Activated CD8-positive, alpha-beta memory T cell treated with anti-CD3 and anti-CD28 coated beads for 4 hours (primary cell): Measurements from ENCODE around the gene RBFOX1.

Source experiments
- DNase-seq, 2 donors: peaks; one replicate each; pipeline ENCODE4 v3.0.0-alpha.2; 2020; ENCODE audit warnings: low read depth in 2 of 2

Gene RBFOX1

GRCh38 chr16:7601100-7601499 lies 268.5 kb downstream of the RBFOX1 start:
- no peak for DNase-seq

DNA sequence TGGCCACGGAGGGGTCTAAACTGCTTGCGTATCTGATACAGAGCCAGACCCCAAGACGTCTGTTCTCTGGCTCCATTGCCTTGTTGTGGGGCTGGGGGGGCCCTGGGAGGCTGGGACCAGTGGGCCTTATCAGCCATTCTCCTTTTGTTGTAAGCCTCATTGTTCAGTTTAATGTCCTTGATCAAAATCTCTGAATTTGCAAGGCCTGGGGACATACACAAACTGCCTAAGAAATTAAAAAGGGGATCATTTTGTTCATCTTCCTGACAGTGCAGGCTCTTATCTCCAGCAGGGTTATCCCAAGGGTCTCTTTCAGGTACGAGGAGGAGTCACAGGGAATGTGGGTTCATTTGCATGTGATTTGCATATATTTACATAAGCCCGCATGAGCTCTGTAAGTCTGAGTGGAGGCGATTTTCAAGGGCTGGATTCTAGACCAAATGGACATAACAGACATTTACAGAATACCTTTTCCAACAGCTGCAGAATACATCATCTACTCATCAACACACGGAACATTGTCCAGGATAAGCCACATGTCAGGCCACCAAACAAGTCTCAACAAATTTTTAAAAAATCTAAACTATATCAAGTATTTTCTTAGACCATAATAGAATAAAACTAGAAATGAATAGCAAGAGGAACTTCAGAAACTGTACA lies 269.8 kb downstream of the RBFOX1 start:
- no peak for DNase-seq

- no peak for DNase-seq
Measured at GRCh38 chr16:7605812-7606211, 273.2 kb downstream of the RBFOX1 start.

GRCh38 chr16:7612671-7613070 lies 280.0 kb downstream of the RBFOX1 start:
- no peak for DNase-seq

- DNase-seq, result no peak
Measured at GRCh38 chr16:7613518-7613917, 280.9 kb downstream of the RBFOX1 start.

DNA sequence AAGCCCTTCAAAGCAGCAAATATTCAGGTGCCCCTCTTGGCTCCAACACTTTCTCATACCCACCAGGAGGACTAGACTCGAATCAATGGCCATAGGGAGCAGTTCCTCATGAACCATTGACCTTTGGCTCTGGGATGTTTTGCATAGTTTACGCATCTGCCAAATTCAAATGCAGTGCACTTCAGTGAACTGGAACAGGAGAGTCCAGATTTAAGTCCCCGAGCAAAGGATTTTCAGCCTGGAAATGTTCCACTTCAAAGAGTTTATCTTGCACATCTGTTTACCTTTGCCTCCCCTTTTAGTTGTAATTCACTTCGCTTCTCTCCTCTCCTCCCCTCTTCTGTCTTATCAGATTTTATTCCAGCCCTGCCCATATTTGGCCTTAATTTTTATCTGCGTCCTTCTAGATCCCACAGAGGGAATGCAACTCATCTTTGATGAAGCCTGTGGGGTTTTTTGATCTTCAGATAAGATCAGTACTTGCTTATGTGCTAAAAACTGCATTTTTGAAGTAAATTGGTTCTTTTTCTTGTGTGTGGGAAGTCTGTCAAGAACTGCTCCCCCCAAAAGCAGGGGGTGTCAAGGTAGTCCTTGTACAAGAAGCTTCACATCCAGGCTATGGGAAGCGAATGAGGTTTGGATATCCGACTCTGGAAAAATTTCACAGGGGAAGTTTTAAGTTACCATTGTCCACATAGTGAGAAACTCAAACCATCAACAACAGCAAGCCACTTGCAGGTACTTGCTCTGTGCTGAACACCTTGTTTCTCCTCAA lies 281.6 kb downstream of the RBFOX1 start:
- no peak for DNase-seq

DNA sequence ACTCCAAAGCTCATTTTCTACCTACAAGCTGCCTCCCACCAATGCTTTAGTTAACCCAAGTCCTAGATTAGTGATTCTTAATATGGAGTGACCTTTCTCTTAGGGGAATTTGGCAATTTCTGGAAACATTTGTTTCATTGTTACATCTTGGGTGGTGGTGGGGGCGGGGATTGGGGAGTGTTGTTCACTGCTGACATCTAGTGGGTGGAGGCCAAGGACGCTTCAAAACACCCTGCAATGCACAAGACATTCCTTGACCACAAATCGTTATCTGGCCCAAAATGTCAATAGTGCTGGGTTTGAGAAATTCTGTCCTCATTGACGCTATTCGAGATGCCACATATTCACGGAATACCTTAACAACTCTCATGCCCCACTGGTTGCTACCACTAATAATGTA lies 282.9 kb downstream of the RBFOX1 start:
- no peak for DNase-seq

GRCh38 chr16:7624871-7625766 lies 292.5 kb downstream of the RBFOX1 start:
- DNase-seq, result no peak

- no peak for DNase-seq
Measured at GRCh38 chr16:7628981-7629380, 296.3 kb downstream of the RBFOX1 start.

DNA sequence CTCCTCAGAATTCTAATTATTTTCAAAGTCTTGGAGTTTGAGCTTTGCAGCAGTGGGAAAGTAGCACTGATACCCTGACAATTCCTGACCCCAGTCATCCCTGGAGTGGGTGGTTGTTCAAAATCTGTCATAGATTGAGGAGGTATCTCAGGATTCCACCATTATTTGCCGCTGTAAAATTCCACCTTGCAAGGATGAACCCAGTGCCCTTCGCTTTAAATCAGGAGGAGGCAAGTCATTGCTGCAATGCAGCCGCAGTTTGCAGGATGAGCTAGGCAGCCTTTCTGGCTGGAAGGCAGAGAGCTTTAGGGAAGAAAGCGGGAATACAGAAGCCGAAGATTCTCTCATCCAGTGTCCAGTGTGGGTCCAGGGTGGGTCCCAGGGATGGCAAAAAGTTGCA lies 296.9 kb downstream of the RBFOX1 start:
- no peak for DNase-seq

- no peak for DNase-seq
Measured at GRCh38 chr16:7637446-7637845, 304.8 kb downstream of the RBFOX1 start.

- no peak for DNase-seq
Measured at GRCh38 chr16:7638306-7638705, 305.7 kb downstream of the RBFOX1 start.

DNA sequence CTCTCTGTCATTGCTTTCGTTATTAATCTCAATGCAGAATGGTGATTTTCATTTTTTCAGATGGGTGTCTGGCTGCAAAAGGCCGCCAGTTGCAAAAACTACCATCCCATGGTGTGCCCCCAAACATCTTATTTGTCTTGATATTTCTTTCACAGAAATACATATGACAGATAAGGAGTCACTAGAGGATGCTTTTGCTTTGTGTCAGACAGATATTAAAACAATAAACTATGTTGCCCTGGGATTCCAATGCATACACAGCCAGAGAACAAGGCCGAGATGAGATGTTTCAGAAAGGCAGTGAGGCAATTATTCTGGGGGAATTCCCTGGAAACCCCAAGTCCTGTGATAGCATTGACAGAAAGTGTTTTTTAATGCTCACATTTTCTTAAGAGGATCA lies 307.7 kb downstream of the RBFOX1 start:
- no peak for DNase-seq

DNA sequence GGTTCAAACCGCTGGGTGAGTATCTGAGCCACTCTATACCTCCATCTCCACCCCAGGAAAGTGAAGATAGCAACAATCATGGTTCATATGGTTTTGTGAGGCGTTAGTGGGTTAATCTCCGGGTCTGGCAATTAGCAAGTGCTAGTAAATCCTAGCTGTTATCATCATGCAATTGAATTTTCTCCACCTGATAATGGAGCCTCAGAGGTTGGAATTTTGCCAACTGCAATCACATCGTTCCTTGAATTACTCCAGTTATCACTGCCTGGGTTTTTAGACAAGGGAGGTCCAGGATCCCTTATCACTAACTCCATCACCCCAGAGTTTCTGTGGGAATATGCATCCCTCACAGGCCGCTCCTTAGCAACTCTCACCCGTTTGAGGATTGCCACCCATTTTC lies 311.5 kb downstream of the RBFOX1 start:
- DNase-seq, result no peak

DNA sequence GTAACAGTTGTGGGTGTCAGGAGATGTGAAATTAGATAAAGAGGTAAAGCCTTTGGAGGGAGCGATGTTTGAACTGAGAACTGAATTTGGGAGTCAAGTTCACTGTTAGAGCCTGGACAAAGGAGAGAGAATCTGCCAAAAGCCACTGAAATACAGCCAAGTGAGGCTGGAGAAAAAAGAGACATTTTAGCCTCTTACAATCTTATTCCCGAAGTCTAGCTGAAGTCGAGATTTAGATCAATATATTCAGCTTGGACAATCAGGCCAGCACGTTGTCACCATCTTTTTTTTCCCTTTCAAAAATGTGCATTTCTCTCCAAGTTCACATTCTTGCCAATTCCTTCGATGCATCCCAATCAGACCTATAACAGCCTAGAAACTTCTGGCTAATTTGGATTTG lies 312.2 kb downstream of the RBFOX1 start:
- no peak for DNase-seq

DNA sequence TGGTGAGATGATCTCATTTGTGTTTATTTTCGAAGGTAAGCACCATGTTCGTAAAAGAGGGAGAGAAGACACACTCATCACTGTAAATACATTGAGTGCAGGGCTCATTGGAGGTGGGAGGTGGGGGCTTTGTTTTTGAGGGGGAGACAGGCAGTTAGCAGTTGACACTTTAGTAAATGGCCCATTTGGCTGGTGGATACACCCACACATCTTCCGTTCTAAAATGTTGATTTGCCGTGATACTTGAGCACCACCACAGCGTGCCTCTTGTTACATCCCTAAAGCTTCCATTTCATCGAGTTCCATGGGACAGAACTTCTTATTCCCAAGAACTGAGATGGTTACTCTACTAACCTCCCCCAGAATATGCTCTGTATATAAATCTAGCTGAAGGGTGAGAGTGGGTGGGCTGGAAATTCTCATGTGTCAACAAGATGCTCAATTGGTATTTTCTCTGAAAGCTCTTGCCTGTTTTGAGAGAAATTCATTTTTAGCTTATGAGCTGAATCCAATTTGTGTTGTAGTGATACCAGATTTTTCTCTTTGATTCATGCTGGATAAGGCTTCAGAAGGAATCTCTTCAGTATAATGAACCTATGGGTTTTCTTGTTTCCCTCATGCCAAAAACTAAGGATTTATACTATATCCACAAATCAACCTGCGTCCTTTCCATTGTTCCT lies 314.3 kb downstream of the RBFOX1 start:
- no peak for DNase-seq

DNA sequence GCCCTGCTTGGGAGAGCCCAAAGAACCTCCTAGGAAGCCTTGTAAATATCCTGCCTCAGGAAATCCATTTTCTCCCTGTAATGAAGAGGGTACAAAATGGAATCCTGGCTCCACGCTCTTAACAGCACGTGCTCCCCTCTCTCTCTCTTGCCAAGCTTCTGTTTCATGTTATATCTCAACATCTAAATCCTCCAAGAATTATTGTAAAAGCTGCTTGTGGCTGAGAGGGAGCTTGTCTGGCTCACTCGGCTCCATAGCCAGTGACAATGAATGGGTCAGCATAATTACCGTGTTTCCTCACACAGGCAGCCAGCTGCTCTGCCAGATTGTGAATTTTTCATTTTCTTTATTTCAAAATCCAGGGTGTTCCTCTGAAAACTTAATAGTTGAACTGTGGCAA lies 317.8 kb downstream of the RBFOX1 start:
- no peak for DNase-seq

- no peak for DNase-seq
Measured at GRCh38 chr16:7651803-7652570, 319.3 kb downstream of the RBFOX1 start.

DNA sequence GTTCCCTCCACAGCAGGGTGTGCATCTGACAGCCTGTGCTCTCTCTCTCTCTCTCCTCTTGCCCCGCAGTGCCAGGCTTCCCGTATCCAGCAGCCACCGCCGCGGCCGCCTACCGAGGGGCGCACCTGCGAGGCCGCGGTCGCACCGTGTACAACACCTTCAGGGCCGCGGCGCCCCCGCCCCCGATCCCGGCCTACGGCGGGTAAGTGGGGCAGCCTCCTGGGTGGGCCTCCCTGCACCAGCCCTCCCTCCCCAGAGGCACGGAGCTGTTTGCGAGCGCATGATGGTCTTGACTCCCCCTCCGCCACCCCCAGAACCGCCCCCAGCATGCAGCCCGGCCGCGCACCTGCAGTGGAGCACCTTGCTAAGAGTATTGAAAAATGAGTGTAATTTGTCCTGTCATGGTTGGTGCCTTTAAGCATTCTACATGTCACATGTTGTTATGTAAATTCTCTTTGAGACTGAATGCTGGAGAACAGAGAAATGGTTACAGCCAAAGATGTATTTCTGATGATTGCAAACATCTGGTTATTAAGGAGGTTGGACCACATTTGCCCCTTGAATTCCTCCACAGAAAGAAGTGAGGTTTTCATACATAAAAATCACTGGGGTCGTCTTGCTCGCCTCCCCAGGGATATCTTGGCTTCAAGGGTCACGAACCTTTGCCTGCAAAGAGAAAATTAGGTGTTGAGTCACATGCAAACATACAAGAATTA lies 321.3 kb downstream of the RBFOX1 start:
- DNase-seq, result no peak

- no peak for DNase-seq
Measured at GRCh38 chr16:7675628-7676027, 343.0 kb downstream of the RBFOX1 start.

GRCh38 chr16:7680296-7680695 lies 347.7 kb downstream of the RBFOX1 start:
- DNase-seq, result no peak
